22Rv1 (cell line): ENCODE data around the gene TENT4A.

Source experiments
- CTCF ChIP-seq: fragments of 450-650 bp; IDR thresholded peaks from 2 replicates; pipeline ENCODE4 v1.5.1; 2017; ENCODE audit warnings: mild to moderate bottlenecking
- ZFX ChIP-seq: fragments of 450-650 bp; IDR thresholded peaks from 2 replicates; pipeline ENCODE4 v1.6.1; 2017; ENCODE audit warnings: antibody characterized with exemption, borderline replicate concordance

- TF ChIP-seq CTCF (no peak), ZFX (no peak)
Observed at GRCh38 chr5:6749026-6749716, 35.9 kb downstream of the TENT4A start.
